Esophagus squamous epithelium (tissue), 5 donors: ENCODE results near the gene C10orf71. TPM values are rescaled to one million over a fixed set of nuclear protein-coding genes. Genes with fewer than 3 reads are reported as not detected.

Source experiments
- DNase-seq: peaks from one replicate; lab custom pipeline; 2025; lab: John Stamatoyannopoulos, UW
- H3K27ac ChIP-seq, 4 donors: fragments of 200-600 bp; sonication (generic); one replicate each; pipeline ENCODE4 v1.5.1; 2016 to 2019; ENCODE audit warnings: mild to moderate bottlenecking in 1 of 4
- H3K27me3 ChIP-seq, 4 donors: fragments of 200-600 bp; sonication (generic); 1 replicate in 3 of 4; 2 replicates in 1 of 4; pipeline versions ENCODE4 v1.5.1 to v1.6.0; 2017 to 2021; ENCODE audit warnings: antibody characterized with exemption in 1 of 4
- H3K36me3 ChIP-seq, 3 donors: fragments of 200-600 bp; sonication (generic); one replicate each; pipeline ENCODE4 v1.5.1; 2016 to 2019
- H3K4me1 ChIP-seq, 3 donors: fragments of 200-600 bp; sonication (generic); one replicate each; pipeline ENCODE4 v1.5.1; 2017 to 2019
- H3K4me3 ChIP-seq, 4 donors: fragments of 200-600 bp; sonication (generic); 1 replicate in 3 of 4; 2 replicates in 1 of 4; pipeline ENCODE4 v1.5.1; 2016 to 2019; ENCODE audit warnings: mild to moderate bottlenecking in 2 of 4, moderate library complexity in 1 of 4
- H3K9me3 ChIP-seq, 3 donors: fragments of 200-600 bp; sonication (generic); one replicate each; pipeline ENCODE4 v1.5.1; 2016 to 2019
- CTCF ChIP-seq, 6 experiments: fragments of 450-650 bp in 4 of 6; fragments of 200-600 bp in 2 of 6; sonication (generic) in 2 of 6; IDR thresholded peaks; one replicate each; pipeline ENCODE4 v1.5.1; 2016 to 2019; ENCODE audit warnings: antibody characterized with exemption in 6 of 6, mild to moderate bottlenecking in 4 of 6, moderate library complexity in 4 of 6
- POLR2A ChIP-seq, 4 donors: fragments of 450-650 bp; IDR thresholded peaks; one replicate each; pipeline ENCODE4 v1.6.1; 2017; ENCODE audit warnings: antibody characterized with exemption in 4 of 4, mild to moderate bottlenecking in 4 of 4, moderate library complexity in 3 of 4
- WGBS, 2 donors: methylation state at CpG; one replicate each; pipeline ENCODE4 v1.1.5; 2018; 5-methylcytosine and 5-hydroxymethylcytosine counted together
- intact Hi-C: fragments of 100-400 bp; cut with DNase I; formaldehyde crosslinking; loops from one replicate; pipeline ENCODE4 v1.15.0; 2022
- total RNA-seq, 4 donors: library from RNA; depleted of rRNA; stranded (reverse); fragments of >200 nt; gene quantifications; one replicate each; pipeline ENCODE4 v1.1.0, GENCODE V29; 2016
- donor health status: DM: yes; HTN: yes; CAD: no.

The C10orf71 gene
- total RNA-seq, 4 donors from 2014 or later, result under 0.01 TPM; not detected in 3

GRCh38 chr10:49347342-49347741 is 48.4 kb downstream of the C10orf71 start:
- H3K9me3 ChIP-seq, result peaks cover 0 to 8% (median 0%) of the 10 kb centered on the region in 3 donors
- 86 to 91% methylated on average over 3 to 4 of the region's 4 CpGs for WGBS, 2 donors
- no peak overlapping the region for H3K27ac ChIP-seq
- no peak for DNase-seq
- intact Hi-C loops, result no loop called here
- no peaks in the 10 kb centered on the region for H3K36me3 ChIP-seq
- H3K4me3 ChIP-seq, result no peak overlapping the region
- H3K4me1 ChIP-seq, result no peaks in the 10 kb centered on the region
- H3K27me3 ChIP-seq, result no peaks in the 10 kb centered on the region
- TF ChIP-seq POLR2A (IDR thresholded peaks at IDR 0.05) (no peak), CTCF (IDR thresholded peaks at IDR 0.05) (no peak)

GRCh38 chr10:49347827-49348226 is 48.9 kb downstream of the C10orf71 start:
- Histone ChIP-seq H3K4me3 (no peak overlapping the region), H3K27ac (no peak overlapping the region), H3K36me3 (no peaks in the 10 kb centered on the region), H3K4me1 (no peaks in the 10 kb centered on the region), H3K27me3 (no peaks in the 10 kb centered on the region), H3K9me3 (peaks cover 0 to 8% (median 0%) of the 10 kb centered on the region in 3 donors)
- no peak for DNase-seq
- 69 to 100% methylated on average over 1 to 3 of the region's 3 CpGs for WGBS, 2 donors
- intact Hi-C loops, result no loop called here
- TF ChIP-seq CTCF (IDR thresholded peaks at IDR 0.05) (no peak), POLR2A (IDR thresholded peaks at IDR 0.05) (no peak)

GRCh38 chr10:49348593-49348992 is 49.6 kb downstream of the C10orf71 start:
- Histone ChIP-seq H3K4me1 (no peaks in the 10 kb centered on the region), H3K36me3 (no peaks in the 10 kb centered on the region), H3K4me3 (no peak overlapping the region), H3K9me3 (peaks cover 0 to 8% (median 0%) of the 10 kb centered on the region in 3 donors), H3K27ac (no peak overlapping the region), H3K27me3 (no peaks in the 10 kb centered on the region)
- TF ChIP-seq POLR2A (IDR thresholded peaks at IDR 0.05) (no peak), CTCF (IDR thresholded peaks at IDR 0.05) (no peak)
- no peak for DNase-seq
- intact Hi-C loops, result no loop called here
- 60 to 69% methylated on average over 2 of the region's 2 CpGs for WGBS, 2 donors

- Histone ChIP-seq H3K27me3 (no peaks in the 10 kb centered on the region), H3K4me3 (no peak overlapping the region), H3K4me1 (no peaks in the 10 kb centered on the region), H3K27ac (no peak overlapping the region), H3K36me3 (no peaks in the 10 kb centered on the region), H3K9me3 (peaks cover 0 to 8% (median 0%) of the 10 kb centered on the region in 3 donors)
- WGBS, 2 donors, result 88 to 94% methylated on average over 4 of the region's 4 CpGs
- intact Hi-C loops, result no loop called here
- TF ChIP-seq CTCF (IDR thresholded peaks at IDR 0.05), result no peak
- TF ChIP-seq POLR2A (IDR thresholded peaks at IDR 0.05), result no peak
- DNase-seq, result no peak
Observed at GRCh38 chr10:49349390-49349789, 50.4 kb downstream of the C10orf71 start.

GRCh38 chr10:49350138-49350537 is 51.2 kb downstream of the C10orf71 start:
- no peaks in the 10 kb centered on the region for H3K36me3 ChIP-seq
- intact Hi-C loops, result no loop called here
- no peak overlapping the region for H3K4me3 ChIP-seq
- DNase-seq, result no peak
- H3K4me1 ChIP-seq, result no peaks in the 10 kb centered on the region
- H3K9me3 ChIP-seq, result peaks cover 0 to 8% (median 0%) of the 10 kb centered on the region in 3 donors
- TF ChIP-seq POLR2A (IDR thresholded peaks at IDR 0.05) (no peak), CTCF (IDR thresholded peaks at IDR 0.05) (no peak)
- no peak overlapping the region for H3K27ac ChIP-seq
- no peaks in the 10 kb centered on the region for H3K27me3 ChIP-seq
